MG63 (cell line): ENCODE data around the gene UBA1. TPM values are rescaled to one million over a fixed set of nuclear protein-coding genes. Genes with fewer than 3 reads are reported as not detected.

Source experiments
- DNase-seq: peaks from one replicate; pipeline ENCODE4 v3.0.0-alpha.2; 2020
- H3K27me3 ChIP-seq: fragments of 250-450 bp; sonication (Bioruptor Pico); 2 replicates; pipeline ENCODE4 v1.5.1; 2020; ENCODE audit warnings: mild to moderate bottlenecking, moderate library complexity
- H3K36me3 ChIP-seq: fragments of 250-450 bp; sonication (Bioruptor Pico); 2 replicates; pipeline ENCODE4 v1.5.1; 2020; ENCODE audit warnings: mild to moderate bottlenecking, moderate library complexity
- H3K4me3 ChIP-seq: fragments of 250-450 bp; sonication (Bioruptor Pico); 2 replicates; pipeline ENCODE4 v1.5.1; 2020; ENCODE audit warnings: mild to moderate bottlenecking, moderate library complexity
- H3K9me3 ChIP-seq: fragments of 250-450 bp; sonication (Bioruptor Pico); 2 replicates; pipeline ENCODE4 v1.5.1; 2020; ENCODE audit warnings: mild to moderate bottlenecking, moderate library complexity
- total RNA-seq: library from RNA; depleted of rRNA; stranded (reverse); fragments of >200 nt; shearing (Covaris generic); gene quantifications from 2 replicates; pipeline ENCODE4 v1.2.3, GENCODE V29; 2014; ENCODE audit warnings: low replicate concordance

The UBA1 gene
- total RNA-seq, 1 experiment from 2014 or later, result 121 TPM

GRCh38 chrX:47179221-47179927, 14.3 kb upstream of the UBA1 start:
- no peaks in the 10 kb centered on the region for H3K9me3 ChIP-seq
- H3K4me3 ChIP-seq, result no peak overlapping the region
- DNase-seq, result peak; percentile 64
- H3K27me3 ChIP-seq, result no peaks in the 10 kb centered on the region
- peaks cover 8% of the 10 kb centered on the region; the same call in 1 of the 2 replicates for H3K36me3 ChIP-seq

- no peak for DNase-seq
- peaks cover 8% of the 10 kb centered on the region; the same call in 1 of the 2 replicates for H3K36me3 ChIP-seq
- no peaks in the 10 kb centered on the region for H3K27me3 ChIP-seq
- no peaks in the 10 kb centered on the region for H3K9me3 ChIP-seq
- H3K4me3 ChIP-seq, result no peak overlapping the region
These were observed 13.7 kb upstream of the UBA1 start for GRCh38 chrX:47179928-47180255.

- Histone ChIP-seq H3K4me3 (no peak overlapping the region), H3K27me3 (no peaks in the 10 kb centered on the region), H3K9me3 (no peaks in the 10 kb centered on the region), H3K36me3 (peaks cover 8% of the 10 kb centered on the region; the same call in 1 of the 2 replicates)
- DNase-seq, result no peak
These were observed 13.3 kb upstream of the UBA1 start for GRCh38 chrX:47180346-47180745.

GRCh38 chrX:47181301-47181700, 12.3 kb upstream of the UBA1 start:
- Histone ChIP-seq H3K36me3 (peaks cover 8% of the 10 kb centered on the region; the same call in 1 of the 2 replicates), H3K27me3 (no peaks in the 10 kb centered on the region), H3K9me3 (no peaks in the 10 kb centered on the region), H3K4me3 (no peak overlapping the region)
- DNase-seq, result no peak

- Histone ChIP-seq H3K9me3 (no peaks in the 10 kb centered on the region), H3K4me3 (no peak overlapping the region), H3K27me3 (no peaks in the 10 kb centered on the region), H3K36me3 (peaks cover 4% of the 10 kb centered on the region; the same call in 1 of the 2 replicates)
- no peak for DNase-seq
These were observed 11.4 kb upstream of the UBA1 start for GRCh38 chrX:47182106-47182700.

- H3K27me3 ChIP-seq, result no peaks in the 10 kb centered on the region
- no peaks in the 10 kb centered on the region for H3K36me3 ChIP-seq
- no peak for DNase-seq
- H3K9me3 ChIP-seq, result no peaks in the 10 kb centered on the region
- no peak overlapping the region for H3K4me3 ChIP-seq
These were observed 9.1 kb upstream of the UBA1 start for GRCh38 chrX:47184486-47184885.

- no peaks in the 10 kb centered on the region for H3K27me3 ChIP-seq
- DNase-seq, result no peak
- no peak overlapping the region for H3K4me3 ChIP-seq
- no peaks in the 10 kb centered on the region for H3K9me3 ChIP-seq
- no peaks in the 10 kb centered on the region for H3K36me3 ChIP-seq
These were observed 8.4 kb upstream of the UBA1 start for GRCh38 chrX:47185241-47185640.

- Histone ChIP-seq H3K4me3 (no peak overlapping the region), H3K27me3 (no peaks in the 10 kb centered on the region), H3K9me3 (no peaks in the 10 kb centered on the region), H3K36me3 (no peaks in the 10 kb centered on the region)
- no peak for DNase-seq
These were observed 7.4 kb upstream of the UBA1 start for GRCh38 chrX:47186096-47186740.

- no peak overlapping the region for H3K4me3 ChIP-seq
- no peaks in the 10 kb centered on the region for H3K9me3 ChIP-seq
- no peaks in the 10 kb centered on the region for H3K36me3 ChIP-seq
- H3K27me3 ChIP-seq, result no peaks in the 10 kb centered on the region
- DNase-seq, result no peak
These were observed 6.4 kb upstream of the UBA1 start for GRCh38 chrX:47187106-47187677.

GRCh38 chrX:47189906-47190305, 3.7 kb upstream of the UBA1 start:
- Histone ChIP-seq H3K9me3 (no peaks in the 10 kb centered on the region), H3K36me3 (peaks cover 2% of the 10 kb centered on the region; the same call in 1 of the 2 replicates), H3K4me3 (no peak overlapping the region), H3K27me3 (no peaks in the 10 kb centered on the region)
- DNase-seq, result no peak

- H3K9me3 ChIP-seq, result no peaks in the 10 kb centered on the region
- peak; percentile 93 for DNase-seq
- H3K4me3 ChIP-seq, result peak overlapping the region; percentile 67
- H3K27me3 ChIP-seq, result no peaks in the 10 kb centered on the region
- H3K36me3 ChIP-seq, result peaks cover 6% of the 10 kb centered on the region
These were observed 3.0 kb upstream of the UBA1 start for GRCh38 chrX:47190445-47191269.

GRCh38 chrX:47191331-47191730, 2.3 kb upstream of the UBA1 start:
- peak; percentile 11 for DNase-seq
- H3K4me3 ChIP-seq, result peak overlapping the region; percentile 67
- H3K27me3 ChIP-seq, result no peaks in the 10 kb centered on the region
- H3K9me3 ChIP-seq, result no peaks in the 10 kb centered on the region
- H3K36me3 ChIP-seq, result peaks cover 7% of the 10 kb centered on the region

GRCh38 chrX:47191806-47192401, 1.7 kb upstream of the UBA1 start:
- peak overlapping the region; percentile 67 for H3K4me3 ChIP-seq
- DNase-seq, result no peak
- no peaks in the 10 kb centered on the region for H3K27me3 ChIP-seq
- H3K9me3 ChIP-seq, result no peaks in the 10 kb centered on the region
- H3K36me3 ChIP-seq, result peaks cover 11% of the 10 kb centered on the region

- Histone ChIP-seq H3K27me3 (no peaks in the 10 kb centered on the region), H3K9me3 (no peaks in the 10 kb centered on the region), H3K36me3 (peaks cover 23% of the 10 kb centered on the region), H3K4me3 (peak overlapping the region; percentile 95)
- DNase-seq, result no peak
These were observed 662 bp downstream of the UBA1 start for GRCh38 chrX:47194194-47194787.

- Histone ChIP-seq H3K27me3 (no peaks in the 10 kb centered on the region), H3K36me3 (peaks cover 33% of the 10 kb centered on the region), H3K4me3 (no peak overlapping the region), H3K9me3 (no peaks in the 10 kb centered on the region)
- DNase-seq, result no peak
These were observed 2.5 kb downstream of the UBA1 start for GRCh38 chrX:47196098-47196497.

GRCh38 chrX:47197526-47197925, 3.9 kb downstream of the UBA1 start:
- Histone ChIP-seq H3K36me3 (peaks cover 40% of the 10 kb centered on the region), H3K27me3 (no peaks in the 10 kb centered on the region), H3K9me3 (no peaks in the 10 kb centered on the region), H3K4me3 (no peak overlapping the region)
- DNase-seq, result no peak
